Measurements from ENCODE around the gene CCDC152. TPM values are rescaled to one million over a fixed set of nuclear protein-coding genes. Genes with fewer than 3 reads are reported as not detected.

CCDC152 gene
- total and polyA plus RNA-seq, 2 donors (not counting 3 experiments of a cell fraction or from before 2014, with no cell fraction given): 0.48 to 2.8 TPM

DNA sequence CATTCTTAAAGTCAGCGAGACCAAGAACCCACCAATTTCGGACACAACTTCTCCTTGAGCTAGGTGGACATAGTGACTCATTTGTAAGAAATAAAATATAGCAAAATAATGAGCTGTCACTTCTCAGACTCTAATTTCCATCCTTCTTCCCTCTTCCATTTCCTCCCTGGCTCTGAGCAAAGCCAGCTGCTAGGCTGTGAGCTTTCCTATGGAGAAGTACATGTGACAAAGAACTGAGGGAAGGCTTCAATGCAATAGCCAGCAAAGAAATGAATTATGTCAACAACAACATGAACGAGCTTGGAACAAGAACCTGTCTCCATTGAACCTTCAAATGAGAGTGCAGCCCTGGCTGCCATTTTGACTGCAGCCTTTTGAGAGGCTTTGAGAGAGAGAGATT is 81.0 kb downstream of the CCDC152 start:
- H3K9me3 ChIP-seq (replicated peaks; ENCODE audit: control insufficient read depth, insufficient read depth, low read length): no peaks in the 10 kb centered on the region
- H3K9ac ChIP-seq (replicated peaks; ENCODE audit: extremely low read depth, insufficient read depth, low read length): no peak overlapping the region
- no peaks in the 10 kb centered on the region for H4K20me1 ChIP-seq (replicated peaks; ENCODE audit: control insufficient read depth, extremely low read depth, insufficient read depth, low read length)
- H3K4me1 ChIP-seq (ENCODE audit: control insufficient read depth, extremely low read depth, insufficient read depth, low read length): no peaks in the 10 kb centered on the region
- dilution Hi-C loops (cut with MboI; ENCODE audit: extremely low pct_ligation_motif_present, low sequenced_read_pairs): no loop called here
- H3K9me1 ChIP-seq (replicated peaks; ENCODE audit: control insufficient read depth, extremely low read depth, insufficient read depth, low read length): no peaks in the 10 kb centered on the region
- H2AFZ ChIP-seq (ENCODE audit: low read depth, low read length): no peak overlapping the region
- intact Hi-C loops (cut with micrococcal nuclease): no loop called here
- ChIA-PET POLR2A (no interaction called here), CTCF (interaction anchor here (1.7 kb wide), 1 partner anchor 52 kb away, joined by 6 read pairs; no protein-coding TSS in a partner anchor)
- no peak overlapping the region for H3K4me2 ChIP-seq (ENCODE audit: insufficient read depth, low read length)
- no peak overlapping the region for H3K4me3 ChIP-seq (replicated peaks in 1 of 3; ENCODE audit: insufficient read depth in 1 of 3, low read depth in 1 of 3, low read length in 3 of 3)
- DNase-seq (ENCODE audit: low read depth, low spot score) (no peak), FAIRE-seq (no peak)
- no TSS peak for BruUV-seq (replicated peaks)
- TF ChIP-seq EZH2 (IDR thresholded peaks at IDR 0.05; ENCODE audit: borderline replicate concordance, low read depth, low read length, severe bottlenecking) (no peak), FOS (IDR thresholded peaks at IDR 0.05; ENCODE audit: borderline replicate concordance, insufficient read depth, low read length) (no peak), JUN (IDR thresholded peaks at IDR 0.05; ENCODE audit: borderline replicate concordance, insufficient read depth, insufficient read length, low read depth) (no peak), GATA2 (IDR thresholded peaks at IDR 0.05; ENCODE audit: insufficient read depth, insufficient read length, low read depth, low read length) (no peak), CTCF (IDR thresholded peaks at IDR 0.05; ENCODE audit: extremely low read depth in 1 of 2, insufficient read depth in 1 of 2, low read depth in 1 of 2, low read length in 2 of 2) (no peak), MYC (IDR thresholded peaks at IDR 0.05; ENCODE audit: low read depth, low read length) (no peak), POLR2A (IDR thresholded peaks at IDR 0.05; ENCODE audit: low read depth, low read length) (no peak), POLR2AphosphoS5 (IDR thresholded peaks at IDR 0.05; ENCODE audit: insufficient read depth, low read depth, low read length) (no peak)
- TF ChIP-seq, protein P1, sequence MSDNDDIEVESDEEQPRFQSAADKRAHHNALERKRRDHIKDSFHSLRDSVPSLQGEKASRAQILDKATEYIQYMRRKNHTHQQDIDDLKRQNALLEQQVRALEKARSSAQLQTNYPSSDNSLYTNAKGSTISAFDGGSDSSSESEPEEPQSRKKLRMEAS (IDR thresholded peaks at IDR 0.05; ENCODE audit: insufficient read depth, insufficient read length): no peak
- H3K27ac ChIP-seq (ENCODE audit: insufficient read depth, low read depth, low read length): no peak overlapping the region
- H3K36me3 ChIP-seq (ENCODE audit: control insufficient read depth in 2 of 2, extremely low read depth in 1 of 2, insufficient read depth in 2 of 2, low read length in 2 of 2): no peaks in the 10 kb centered on the region
- H3K79me2 ChIP-seq (ENCODE audit: control insufficient read depth, insufficient read depth, low read length): no peaks in the 10 kb centered on the region
- peaks cover 1 to 3% of the 10 kb centered on the region in 2 experiments for H3K27me3 ChIP-seq (ENCODE audit: control insufficient read depth in 2 of 2, insufficient read depth in 2 of 2, low read length in 2 of 2)
